ENCODE results near the gene TNFRSF13B. TPM values are rescaled to one million over a fixed set of nuclear protein-coding genes. Genes with fewer than 3 reads are reported as not detected.
A peak's percentile ranks its signal among the peaks of the same experiment; 100 is the strongest.

TNFRSF13B gene
- total and polyA plus RNA-seq, 10 of the 15 experiments (the other 5 are each of a cell fraction or from before 2014, with no cell fraction given): 15.5 to 231 (median 119) TPM

- TF ChIP-seq BHLHE40 (IDR thresholded peaks at IDR 0.05; ENCODE audit: borderline replicate concordance in 1 of 2, low read depth in 2 of 2, low read length in 1 of 2): peak; percentile 63 to 71
- no peak for TF ChIP-seq SMAD1 (IDR thresholded peaks at IDR 0.05; ENCODE audit: low read depth, partially characterized antibody)
- TF ChIP-seq TCF3 (IDR thresholded peaks at IDR 0.05; ENCODE audit: borderline replicate concordance, insufficient read depth, low read depth, low read length): 0 out of 2 replicates have a peak, but pooled peaks have one; percentile 38
- peak; percentile 40 for TF ChIP-seq PBX3 (IDR thresholded peaks at IDR 0.05; ENCODE audit: insufficient replicate concordance, low read depth, low read length)
- TF ChIP-seq HCFC1 (IDR thresholded peaks at IDR 0.05; ENCODE audit: low read length): 0 out of 2 replicates have a peak, but pooled peaks have one; percentile 15
- TF ChIP-seq USF2 (IDR thresholded peaks at IDR 0.05; ENCODE audit: borderline replicate concordance, low read depth, low read length): no peak
- no peak for TF ChIP-seq JUND (IDR thresholded peaks at IDR 0.05; ENCODE audit: low read depth, low read length)
- no peak for TF ChIP-seq JUNB (IDR thresholded peaks at IDR 0.05)
- peak; percentile 40; the same call in 1 of the 2 replicates for TF ChIP-seq POLR2AphosphoS2 (IDR thresholded peaks at IDR 0.05; ENCODE audit: low read depth, low read length)
- TF ChIP-seq ZBTB40 (IDR thresholded peaks at IDR 0.05; ENCODE audit: borderline replicate concordance): no peak
- peak; percentile 39; the same call in 1 of the 2 replicates for TF ChIP-seq ATF7 (IDR thresholded peaks at IDR 0.05; ENCODE audit: low read depth)
- TF ChIP-seq TCF12 (IDR thresholded peaks at IDR 0.05; ENCODE audit: low read depth, low read length): peak; percentile 23; the same call in 1 of the 2 replicates
- no peak for TF ChIP-seq KAT2A (conservative IDR thresholded peaks at IDR 0.05; ENCODE audit: control insufficient read depth, low read depth, low read length)
- no peak for TF ChIP-seq ZZZ3 (IDR thresholded peaks at IDR 0.05; ENCODE audit: control insufficient read depth, insufficient read length, low read depth)
- no peak for TF ChIP-seq ZBTB11 (CRISPR knock-in tag; IDR thresholded peaks at IDR 0.05)
- TF ChIP-seq ZNF622 (IDR thresholded peaks at IDR 0.05): no peak
Measured at GRCh38 chr17:16969931-16970906, 1.7 kb downstream of the TNFRSF13B start (continued).
